K562 (cell line): ENCODE data around the gene INMT. TPM values are rescaled to one million over a fixed set of nuclear protein-coding genes. Genes with fewer than 3 reads are reported as not detected.
A peak's percentile ranks its signal among the peaks of the same experiment; 100 is the strongest.

Source experiments
- E2F3 ChIP-seq: fragments of 250-450 bp; sonication (Bioruptor Pico); IDR thresholded peaks from 2 replicates; pipeline ENCODE4 v1.4.0; 2020; ENCODE audit warnings: mild to moderate bottlenecking
- ELF4 ChIP-seq: fragments of 450-650 bp; formaldehyde crosslinking; IDR thresholded peaks from 2 replicates; pipeline ENCODE4 v1.4.0; 2022; ENCODE audit warnings: missing genetic modification characterization
- EWSR1 ChIP-seq: fragments of 450-650 bp; IDR thresholded peaks from 2 replicates; pipeline ENCODE4 v1.6.1; 2018; ENCODE audit warnings: borderline replicate concordance, mild to moderate bottlenecking, low read depth, moderate library complexity; ENCODE audit not compliant: partially characterized antibody
- GTF2A2 ChIP-seq: IDR thresholded peaks from 2 replicates; pipeline ENCODE4 v1.6.1; 2016; ENCODE audit warnings: mild to moderate bottlenecking, missing genetic modification characterization, missing compliant biosample characterization
- HES1 ChIP-seq: fragments of 450-650 bp; IDR thresholded peaks from 2 replicates; pipeline ENCODE4 v1.6.1; 2016; ENCODE audit warnings: low read depth, mild to moderate bottlenecking, moderate library complexity
- JUN ChIP-seq, 2 experiments: sonication (generic) in 1 of 2; formaldehyde crosslinking in 1 of 2; IDR thresholded peaks; 2 replicates each; pipeline versions ENCODE4 v1.6.1 to v1.8.0; 2012 to 2022; ENCODE audit warnings: borderline replicate concordance in 2 of 2, mild to moderate bottlenecking in 2 of 2, improper control_type of control experiment in 1 of 2, low read depth in 1 of 2, low read length in 1 of 2, missing genetic modification reagents in 1 of 2
- KLF10 ChIP-seq: fragments of 250-450 bp; sonication (Bioruptor Pico); IDR thresholded peaks from 2 replicates; pipeline ENCODE4 v1.6.1; 2021; ENCODE audit warnings: matching md5 sums
- NFXL1 ChIP-seq: fragments of 450-650 bp; formaldehyde crosslinking; IDR thresholded peaks from 2 replicates; pipeline ENCODE4 v1.4.0; 2021; ENCODE audit warnings: mild to moderate bottlenecking
- PRMT5 ChIP-seq: sonication (generic); formaldehyde crosslinking; IDR thresholded peaks from 2 replicates; pipeline ENCODE4 v1.5.0; 2020; ENCODE audit warnings: missing genetic modification reagents
- RBBP5 ChIP-seq: fragments of 200-600 bp; sonication (generic); IDR thresholded peaks from 2 replicates; pipeline ENCODE4 v1.6.1; 2012; ENCODE audit warnings: borderline replicate concordance, mild to moderate bottlenecking, low read length, control low read depth, inconsistent platforms; ENCODE audit not compliant: insufficient read depth, poor library complexity, severe bottlenecking
- RFX5 ChIP-seq: IDR thresholded peaks from 2 replicates; pipeline ENCODE4 v1.6.1; 2011; ENCODE audit warnings: low read depth, mild to moderate bottlenecking, improper control_type of control experiment, low read length
- SP2 ChIP-seq: IDR thresholded peaks from 2 replicates; pipeline ENCODE4 v1.6.1; 2011; ENCODE audit warnings: mild to moderate bottlenecking, low read depth, low read length, moderate library complexity; ENCODE audit not compliant: poor library complexity, severe bottlenecking; ENCODE audit errors: extremely low read depth
- SRSF7 ChIP-seq: fragments of 200-400 bp; formaldehyde crosslinking; optimal IDR thresholded peaks from 2 replicates; pipeline ENCODE3; 2017; ENCODE audit warnings: mild to moderate bottlenecking, low read depth, low read length
- SRSF9 ChIP-seq: fragments of 200-400 bp; formaldehyde crosslinking; IDR thresholded peaks from 2 replicates; pipeline ENCODE4 v1.6.1; 2017; ENCODE audit warnings: low read depth, low read length, borderline replicate concordance
- THRA ChIP-seq: fragments of 450-650 bp; IDR thresholded peaks from 2 replicates; pipeline ENCODE4 v1.6.1; 2017; ENCODE audit warnings: mild to moderate bottlenecking, moderate library complexity
- ZNF77 ChIP-seq: fragments of 250-450 bp; sonication (Bioruptor Pico); IDR thresholded peaks from 2 replicates; pipeline ENCODE4 v1.5.0; 2020
- ZZZ3 ChIP-seq: fragments of 450-650 bp; IDR thresholded peaks from 2 replicates; pipeline ENCODE4 v1.6.1; 2016; ENCODE audit warnings: antibody characterized with exemption, mild to moderate bottlenecking, moderate library complexity
- polyA plus RNA-seq, 8 experiments: library from polyadenylated mRNA; depleted of rRNA in 4 of 8; stranded (reverse) in 5 of 8; unstranded in 3 of 8; fragments of >200 nt; fragmentation: Nextera tagmentation in 2 of 8; fragmentation: Illumina TruSeq in 1 of 8; extraction: Ambion mirVana in 2 of 8; extraction: Trizol in 1 of 8; gene quantifications; 2 replicates each; pipeline versions ENCODE4 v1.2.1 to v1.2.3, GENCODE V29; 2011 to 2014; ENCODE audit warnings: inconsistent platforms in 1 of 8, missing spikeins in 1 of 8
- total RNA-seq, 7 experiments: library from RNA; depleted of rRNA in 6 of 7; stranded (reverse); fragments of >200 nt in 6 of 7; fragmentation: Illumina TruSeq in 2 of 7; extraction: Trizol in 2 of 7; gene quantifications; 2 replicates each; pipeline versions ENCODE4 v1.2.1 to v1.2.3, GENCODE V29; 2011 to 2021; ENCODE audit warnings: low replicate concordance in 1 of 7
- TF ChIP-seq, protein P1 (sequence below), 2 experiments: fragments of 450-650 bp; IDR thresholded peaks; 2 replicates each; pipeline ENCODE4 v1.6.1; 2018; ENCODE audit warnings: mild to moderate bottlenecking in 2 of 2, low read depth in 1 of 2; ENCODE audit not compliant: partially characterized antibody in 2 of 2
- TF ChIP-seq, protein P2 (sequence below): IDR thresholded peaks from 2 replicates; pipeline ENCODE4 v1.6.1; 2016; ENCODE audit warnings: missing genetic modification characterization, missing compliant biosample characterization

The INMT gene
- total and polyA plus RNA-seq, 9 of the 15 experiments (the other 6 are each of a cell fraction or from before 2014, with no cell fraction given): 0.04 to 0.27 TPM; not detected in 7

DNA sequence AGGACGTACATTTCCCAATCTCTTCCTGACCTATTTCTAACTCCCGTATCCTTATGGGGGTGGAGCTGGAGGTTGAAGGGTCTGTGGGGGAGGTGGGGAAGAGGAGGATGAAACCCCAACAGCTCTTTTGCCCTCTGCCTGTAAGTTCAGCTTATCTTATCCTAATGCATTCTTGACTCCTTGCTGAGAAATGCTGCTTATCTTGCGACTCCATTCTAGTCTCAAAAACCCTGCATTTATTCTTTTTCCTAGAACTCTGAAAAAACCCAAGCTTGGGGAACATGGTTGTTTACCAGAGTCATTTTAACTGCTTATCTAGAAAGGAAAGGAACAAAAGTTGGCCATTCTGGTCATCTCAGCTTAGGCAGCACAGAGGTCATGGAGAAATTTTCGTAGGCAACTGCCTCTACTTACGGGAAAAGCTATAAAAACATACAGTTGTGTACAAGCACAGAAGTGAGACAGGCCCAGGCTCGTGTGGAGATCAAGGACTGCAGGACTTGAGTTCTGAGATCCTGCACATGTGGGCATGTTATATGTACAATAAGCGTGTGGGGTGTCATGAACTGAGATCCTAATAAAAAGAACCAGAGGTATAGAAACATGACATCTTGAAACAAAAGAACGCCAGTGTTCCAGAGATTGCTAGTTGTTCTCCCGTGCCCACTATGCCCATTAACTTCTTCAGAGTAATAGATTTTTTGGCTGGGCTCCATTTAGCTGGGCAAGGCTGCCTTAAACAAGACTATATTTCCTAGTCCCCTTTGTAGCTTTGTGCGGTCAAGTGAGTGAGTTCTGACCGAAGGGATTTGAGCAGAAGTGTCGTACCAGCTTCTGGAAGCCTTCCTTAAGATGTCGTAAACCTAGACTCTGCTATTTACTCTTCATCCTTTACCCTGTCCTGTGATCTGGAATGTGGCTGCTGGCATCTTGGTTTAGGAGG lies 9.6 kb downstream of the INMT start (continued):
- TF ChIP-seq, protein P1, sequence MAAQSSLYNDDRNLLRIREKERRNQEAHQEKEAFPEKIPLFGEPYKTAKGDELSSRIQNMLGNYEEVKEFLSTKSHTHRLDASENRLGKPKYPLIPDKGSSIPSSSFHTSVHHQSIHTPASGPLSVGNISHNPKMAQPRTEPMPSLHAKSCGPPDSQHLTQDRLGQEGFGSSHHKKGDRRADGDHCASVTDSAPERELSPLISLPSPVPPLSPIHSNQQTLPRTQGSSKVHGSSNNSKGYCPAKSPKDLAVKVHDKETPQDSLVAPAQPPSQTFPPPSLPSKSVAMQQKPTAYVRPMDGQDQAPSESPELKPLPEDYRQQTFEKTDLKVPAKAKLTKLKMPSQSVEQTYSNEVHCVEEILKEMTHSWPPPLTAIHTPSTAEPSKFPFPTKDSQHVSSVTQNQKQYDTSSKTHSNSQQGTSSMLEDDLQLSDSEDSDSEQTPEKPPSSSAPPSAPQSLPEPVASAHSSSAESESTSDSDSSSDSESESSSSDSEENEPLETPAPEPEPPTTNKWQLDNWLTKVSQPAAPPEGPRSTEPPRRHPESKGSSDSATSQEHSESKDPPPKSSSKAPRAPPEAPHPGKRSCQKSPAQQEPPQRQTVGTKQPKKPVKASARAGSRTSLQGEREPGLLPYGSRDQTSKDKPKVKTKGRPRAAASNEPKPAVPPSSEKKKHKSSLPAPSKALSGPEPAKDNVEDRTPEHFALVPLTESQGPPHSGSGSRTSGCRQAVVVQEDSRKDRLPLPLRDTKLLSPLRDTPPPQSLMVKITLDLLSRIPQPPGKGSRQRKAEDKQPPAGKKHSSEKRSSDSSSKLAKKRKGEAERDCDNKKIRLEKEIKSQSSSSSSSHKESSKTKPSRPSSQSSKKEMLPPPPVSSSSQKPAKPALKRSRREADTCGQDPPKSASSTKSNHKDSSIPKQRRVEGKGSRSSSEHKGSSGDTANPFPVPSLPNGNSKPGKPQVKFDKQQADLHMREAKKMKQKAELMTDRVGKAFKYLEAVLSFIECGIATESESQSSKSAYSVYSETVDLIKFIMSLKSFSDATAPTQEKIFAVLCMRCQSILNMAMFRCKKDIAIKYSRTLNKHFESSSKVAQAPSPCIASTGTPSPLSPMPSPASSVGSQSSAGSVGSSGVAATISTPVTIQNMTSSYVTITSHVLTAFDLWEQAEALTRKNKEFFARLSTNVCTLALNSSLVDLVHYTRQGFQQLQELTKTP (IDR thresholded peaks at IDR 0.05; ENCODE audit: low read depth in 1 of 2, partially characterized antibody in 2 of 2): peak; percentile 38 to 91
- TF ChIP-seq KLF10 (CRISPR knock-in tag): no peak
- no peak for TF ChIP-seq PRMT5
- peak; percentile 89 for TF ChIP-seq HES1
- no peak for TF ChIP-seq E2F3 (CRISPR knock-in tag)
- TF ChIP-seq ZNF77 (CRISPR knock-in tag): no peak
- TF ChIP-seq JUN (IDR thresholded peaks at IDR 0.05; ENCODE audit: borderline replicate concordance, low read depth, low read length): peak; percentile 10; the same call in 1 of the 2 replicates
- TF ChIP-seq JUN (CRISPR knock-in tag; IDR thresholded peaks at IDR 0.05; ENCODE audit: borderline replicate concordance): no peak
- no peak for TF ChIP-seq SRSF7
- TF ChIP-seq GTF2A2: peak; percentile 66; the same call in 1 of the 2 replicates
- no peak for TF ChIP-seq EWSR1
- TF ChIP-seq RBBP5: peak; percentile 64
- no peak for TF ChIP-seq SRSF9
- no peak; the same call in 1 of the 2 replicates for TF ChIP-seq ELF4 (CRISPR knock-in tag)
- TF ChIP-seq, protein P2, sequence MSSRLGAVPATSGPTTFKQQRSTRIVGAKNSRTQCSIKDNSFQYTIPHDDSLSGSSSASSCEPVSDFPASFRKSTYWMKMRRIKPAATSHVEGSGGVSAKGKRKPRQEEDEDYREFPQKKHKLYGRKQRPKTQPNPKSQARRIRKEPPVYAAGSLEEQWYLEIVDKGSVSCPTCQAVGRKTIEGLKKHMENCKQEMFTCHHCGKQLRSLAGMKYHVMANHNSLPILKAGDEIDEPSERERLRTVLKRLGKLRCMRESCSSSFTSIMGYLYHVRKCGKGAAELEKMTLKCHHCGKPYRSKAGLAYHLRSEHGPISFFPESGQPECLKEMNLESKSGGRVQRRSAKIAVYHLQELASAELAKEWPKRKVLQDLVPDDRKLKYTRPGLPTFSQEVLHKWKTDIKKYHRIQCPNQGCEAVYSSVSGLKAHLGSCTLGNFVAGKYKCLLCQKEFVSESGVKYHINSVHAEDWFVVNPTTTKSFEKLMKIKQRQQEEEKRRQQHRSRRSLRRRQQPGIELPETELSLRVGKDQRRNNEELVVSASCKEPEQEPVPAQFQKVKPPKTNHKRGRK: no peak
- TF ChIP-seq SP2: no peak
- TF ChIP-seq THRA: no peak
- no peak for TF ChIP-seq RFX5
- no peak for TF ChIP-seq NFXL1 (CRISPR knock-in tag)
- TF ChIP-seq ZZZ3: no peak
